ENCODE results near the gene GABPB1. TPM values are rescaled to one million over a fixed set of nuclear protein-coding genes. Genes with fewer than 3 reads are reported as not detected.

The GABPB1 gene
- total and polyA plus RNA-seq, 2 experiments from 2014 or later = 23.3 to 38.7 TPM

GRCh38 chr15:50236433-50236832 is 118.6 kb downstream of the GABPB1 start:
- TF ChIP-seq EZH2 (IDR thresholded peaks at IDR 0.05; ENCODE audit: borderline replicate concordance) = no peak
- no peak for TF ChIP-seq EZH2phosphoT487 (IDR thresholded peaks at IDR 0.05; ENCODE audit: low read depth, severe bottlenecking, unreplicated experiment)
- no peak for TF ChIP-seq CTCF (IDR thresholded peaks at IDR 0.05; ENCODE audit: poor library complexity)
- H2AFZ ChIP-seq = no peak overlapping the region
- H4K20me1 ChIP-seq (ENCODE audit: insufficient read depth, poor library complexity, severe bottlenecking) = no peaks in the 10 kb centered on the region
- H3K4me1 ChIP-seq (ENCODE audit: insufficient read depth) = no peaks in the 10 kb centered on the region
- H3K4me2 ChIP-seq = no peak overlapping the region
- DNase-seq (ENCODE audit: low spot score) = no peak
- H3K9me3 ChIP-seq (ENCODE audit: low read depth) = no peaks in the 10 kb centered on the region
- no peak overlapping the region for H3K27ac ChIP-seq
- 98% methylated on average over 9 of the region's 9 CpGs for WGBS (ENCODE audit: low lambda C conversion rate, missing lambda C conversion rate)
- H3K36me3 ChIP-seq (replicated peaks; ENCODE audit: insufficient read depth, low read depth) = no peaks in the 10 kb centered on the region
- H3K79me2 ChIP-seq = no peaks in the 10 kb centered on the region
- H3K27me3 ChIP-seq = no peaks in the 10 kb centered on the region
- no peak overlapping the region for H3K4me3 ChIP-seq
- H3K9me2 ChIP-seq (replicated peaks; ENCODE audit: insufficient read depth) = no peaks in the 10 kb centered on the region

- Histone ChIP-seq H3K79me2 (no peaks in the 10 kb centered on the region), H3K4me1 (ENCODE audit: insufficient read depth) (no peaks in the 10 kb centered on the region), H4K20me1 (ENCODE audit: insufficient read depth, poor library complexity, severe bottlenecking) (no peaks in the 10 kb centered on the region), H3K9me3 (ENCODE audit: low read depth) (no peaks in the 10 kb centered on the region), H3K36me3 (replicated peaks; ENCODE audit: insufficient read depth, low read depth) (no peaks in the 10 kb centered on the region), H3K27ac (no peak overlapping the region), H2AFZ (no peak overlapping the region), H3K9me2 (replicated peaks; ENCODE audit: insufficient read depth) (no peaks in the 10 kb centered on the region), H3K4me3 (no peak overlapping the region), H3K4me2 (no peak overlapping the region), H3K27me3 (no peaks in the 10 kb centered on the region)
- TF ChIP-seq CTCF (IDR thresholded peaks at IDR 0.05; ENCODE audit: poor library complexity) = no peak
- no peak for TF ChIP-seq EZH2 (IDR thresholded peaks at IDR 0.05; ENCODE audit: borderline replicate concordance)
- no peak for TF ChIP-seq EZH2phosphoT487 (IDR thresholded peaks at IDR 0.05; ENCODE audit: low read depth, severe bottlenecking, unreplicated experiment)
- no peak for DNase-seq (ENCODE audit: low spot score)
- WGBS (ENCODE audit: low lambda C conversion rate, missing lambda C conversion rate) = 96% methylated on average over 1 of the region's 1 CpG
Measured at GRCh38 chr15:50235794-50236193, 119.2 kb downstream of the GABPB1 start.

GRCh38 chr15:50234764-50235163 is 120.2 kb downstream of the GABPB1 start:
- no peaks in the 10 kb centered on the region for H3K9me3 ChIP-seq (ENCODE audit: low read depth)
- H3K4me1 ChIP-seq (ENCODE audit: insufficient read depth) = no peaks in the 10 kb centered on the region
- H3K9me2 ChIP-seq (replicated peaks; ENCODE audit: insufficient read depth) = no peaks in the 10 kb centered on the region
- H3K27me3 ChIP-seq = no peaks in the 10 kb centered on the region
- H4K20me1 ChIP-seq (ENCODE audit: insufficient read depth, poor library complexity, severe bottlenecking) = no peaks in the 10 kb centered on the region
- 57% methylated on average over 2 of the region's 2 CpGs for WGBS (ENCODE audit: low lambda C conversion rate, missing lambda C conversion rate)
- no peak for DNase-seq (ENCODE audit: low spot score)
- no peak overlapping the region for H3K4me3 ChIP-seq
- no peaks in the 10 kb centered on the region for H3K79me2 ChIP-seq
- H3K4me2 ChIP-seq = no peak overlapping the region
- no peak overlapping the region for H2AFZ ChIP-seq
- no peaks in the 10 kb centered on the region for H3K36me3 ChIP-seq (replicated peaks; ENCODE audit: insufficient read depth, low read depth)
- no peak overlapping the region for H3K27ac ChIP-seq
- no peak for TF ChIP-seq CTCF (IDR thresholded peaks at IDR 0.05; ENCODE audit: poor library complexity)
- TF ChIP-seq EZH2phosphoT487 (IDR thresholded peaks at IDR 0.05; ENCODE audit: low read depth, severe bottlenecking, unreplicated experiment) = no peak
- TF ChIP-seq EZH2 (IDR thresholded peaks at IDR 0.05; ENCODE audit: borderline replicate concordance) = no peak

GRCh38 chr15:50233192-50233736 is 121.7 kb downstream of the GABPB1 start:
- no peak overlapping the region for H3K27ac ChIP-seq
- no peaks in the 10 kb centered on the region for H4K20me1 ChIP-seq (ENCODE audit: insufficient read depth, poor library complexity, severe bottlenecking)
- DNase-seq (ENCODE audit: low spot score) = no peak
- no peaks in the 10 kb centered on the region for H3K27me3 ChIP-seq
- no peaks in the 10 kb centered on the region for H3K9me2 ChIP-seq (replicated peaks; ENCODE audit: insufficient read depth)
- no peaks in the 10 kb centered on the region for H3K36me3 ChIP-seq (replicated peaks; ENCODE audit: insufficient read depth, low read depth)
- no peaks in the 10 kb centered on the region for H3K4me1 ChIP-seq (ENCODE audit: insufficient read depth)
- no peaks in the 10 kb centered on the region for H3K9me3 ChIP-seq (ENCODE audit: low read depth)
- TF ChIP-seq CTCF (IDR thresholded peaks at IDR 0.05; ENCODE audit: poor library complexity) = no peak
- TF ChIP-seq EZH2 (IDR thresholded peaks at IDR 0.05; ENCODE audit: borderline replicate concordance) = no peak
- no peak for TF ChIP-seq EZH2phosphoT487 (IDR thresholded peaks at IDR 0.05; ENCODE audit: low read depth, severe bottlenecking, unreplicated experiment)
- no peak overlapping the region for H2AFZ ChIP-seq
- no peak overlapping the region for H3K4me3 ChIP-seq
- H3K79me2 ChIP-seq = no peaks in the 10 kb centered on the region
- H3K4me2 ChIP-seq = no peak overlapping the region
